Transverse colon (tissue), 4 donors: ENCODE measurements around the gene FCN2.

Experiments used
- EP300 ChIP-seq: sonication (generic); formaldehyde crosslinking; IDR thresholded peaks from one replicate; pipeline ENCODE4 v1.6.1; 2017; ENCODE audit warnings: antibody characterized with exemption, low read depth
- POLR2A ChIP-seq: fragments of 450-650 bp; IDR thresholded peaks from one replicate; pipeline ENCODE4 v1.6.1; 2016; ENCODE audit warnings: antibody characterized with exemption, mild to moderate bottlenecking, moderate library complexity
- POLR2AphosphoS5 ChIP-seq, 3 donors: sonication (generic); formaldehyde crosslinking; IDR thresholded peaks; one replicate each; pipeline ENCODE4 v1.6.1; 2016; ENCODE audit warnings: antibody characterized with exemption in 3 of 3
- TF ChIP-seq, protein P1 (sequence below), 5 experiments: fragments of 200-600 bp in 3 of 5; fragments of 450-650 bp in 2 of 5; sonication (generic) in 3 of 5; IDR thresholded peaks; 1 replicate in 2 of 5; 2 replicates in 3 of 5; pipeline ENCODE4 v1.5.1; 2016 to 2017; ENCODE audit warnings: antibody characterized with exemption in 5 of 5, inconsistent platforms in 3 of 5, mild to moderate bottlenecking in 2 of 5, moderate library complexity in 1 of 5

DNA sequence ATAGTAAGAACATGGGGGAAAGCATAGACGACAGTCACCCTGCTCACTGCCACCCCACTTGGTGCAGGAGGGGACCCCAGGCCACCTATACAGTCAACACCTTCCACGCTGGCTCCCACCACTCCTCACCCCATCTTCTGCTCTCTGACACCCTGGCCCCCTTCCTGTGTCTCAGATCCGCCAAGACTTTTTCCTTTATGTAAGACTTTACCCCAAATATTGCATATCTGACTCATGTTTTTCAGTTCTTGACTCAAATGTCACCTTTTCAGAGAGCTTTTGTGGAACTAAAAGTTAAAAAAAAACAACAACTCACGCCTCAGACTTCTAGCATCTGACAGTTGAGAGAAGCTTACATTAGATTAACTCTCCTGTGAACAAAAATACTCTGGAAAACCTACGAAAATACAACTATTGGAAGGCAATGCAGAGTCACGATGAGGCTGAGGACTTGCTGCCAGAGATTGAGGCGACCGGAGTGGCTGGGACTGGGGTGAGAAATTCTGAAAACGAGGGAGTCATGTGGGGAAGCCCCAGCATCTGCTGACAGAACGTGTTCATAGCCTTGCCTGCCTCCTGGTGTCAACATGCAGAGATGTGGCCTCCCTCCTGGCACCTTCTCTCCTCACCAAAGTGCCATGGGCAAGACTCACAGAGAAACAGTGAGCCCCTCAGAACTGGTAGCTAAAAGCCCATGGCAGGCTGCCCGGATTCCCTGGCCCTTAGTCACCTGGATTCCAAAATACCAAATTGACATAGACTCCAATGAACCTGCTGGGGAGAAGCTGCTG is 22.4 kb upstream of the FCN2 start:
- TF ChIP-seq, protein P1, sequence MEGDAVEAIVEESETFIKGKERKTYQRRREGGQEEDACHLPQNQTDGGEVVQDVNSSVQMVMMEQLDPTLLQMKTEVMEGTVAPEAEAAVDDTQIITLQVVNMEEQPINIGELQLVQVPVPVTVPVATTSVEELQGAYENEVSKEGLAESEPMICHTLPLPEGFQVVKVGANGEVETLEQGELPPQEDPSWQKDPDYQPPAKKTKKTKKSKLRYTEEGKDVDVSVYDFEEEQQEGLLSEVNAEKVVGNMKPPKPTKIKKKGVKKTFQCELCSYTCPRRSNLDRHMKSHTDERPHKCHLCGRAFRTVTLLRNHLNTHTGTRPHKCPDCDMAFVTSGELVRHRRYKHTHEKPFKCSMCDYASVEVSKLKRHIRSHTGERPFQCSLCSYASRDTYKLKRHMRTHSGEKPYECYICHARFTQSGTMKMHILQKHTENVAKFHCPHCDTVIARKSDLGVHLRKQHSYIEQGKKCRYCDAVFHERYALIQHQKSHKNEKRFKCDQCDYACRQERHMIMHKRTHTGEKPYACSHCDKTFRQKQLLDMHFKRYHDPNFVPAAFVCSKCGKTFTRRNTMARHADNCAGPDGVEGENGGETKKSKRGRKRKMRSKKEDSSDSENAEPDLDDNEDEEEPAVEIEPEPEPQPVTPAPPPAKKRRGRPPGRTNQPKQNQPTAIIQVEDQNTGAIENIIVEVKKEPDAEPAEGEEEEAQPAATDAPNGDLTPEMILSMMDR (IDR thresholded peaks at IDR 0.05): no peak
- TF ChIP-seq POLR2A: no peak
- no peak for TF ChIP-seq EP300
- no peak for TF ChIP-seq POLR2AphosphoS5 (IDR thresholded peaks at IDR 0.05)
